HL-60/S4 treated with phorbol 12-myristate 13-acetate at 8.2 ng/mL for 4 days and 3 days (cell line): Measurements from ENCODE around the gene FAM219B.
"Not testable (repeated sequence)": the region's sequence is repeated elsewhere in the genome, so short reads cannot be mapped to it uniquely, and the experiment has no call there.

Experiments used
- in situ Hi-C: fragments of 300-500 bp; cut with MboI; formaldehyde crosslinking; loops from 2 replicates; pipeline ENCODE4 v1.15.0; 2022; ENCODE audit warnings: low sequenced_read_pairs

Gene FAM219B

GRCh38 chr15:74904190-74904805 lies 2.4 kb downstream of the FAM219B start:
- in situ Hi-C loops = no loop called here

DNA sequence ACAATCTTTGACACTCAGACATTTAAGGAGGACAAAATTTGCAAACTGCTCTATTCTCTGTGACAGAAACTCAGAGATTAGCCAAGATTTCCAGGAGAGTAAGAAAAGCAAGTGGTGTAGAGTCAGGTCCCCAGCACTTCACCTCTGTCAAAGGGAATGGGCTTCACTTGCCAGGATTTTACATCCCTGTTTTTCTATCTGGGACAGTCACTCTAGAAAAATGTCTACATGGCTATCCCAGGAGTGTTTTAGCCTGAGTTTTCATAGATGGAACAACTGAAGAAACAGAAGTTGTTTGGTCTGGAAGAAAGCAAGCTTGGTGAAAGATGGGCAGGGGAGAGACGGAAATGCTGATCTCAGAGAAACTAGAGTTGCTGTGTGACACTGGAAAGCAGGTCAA lies 3.0 kb downstream of the FAM219B start:
- in situ Hi-C loops = no loop called here

DNA sequence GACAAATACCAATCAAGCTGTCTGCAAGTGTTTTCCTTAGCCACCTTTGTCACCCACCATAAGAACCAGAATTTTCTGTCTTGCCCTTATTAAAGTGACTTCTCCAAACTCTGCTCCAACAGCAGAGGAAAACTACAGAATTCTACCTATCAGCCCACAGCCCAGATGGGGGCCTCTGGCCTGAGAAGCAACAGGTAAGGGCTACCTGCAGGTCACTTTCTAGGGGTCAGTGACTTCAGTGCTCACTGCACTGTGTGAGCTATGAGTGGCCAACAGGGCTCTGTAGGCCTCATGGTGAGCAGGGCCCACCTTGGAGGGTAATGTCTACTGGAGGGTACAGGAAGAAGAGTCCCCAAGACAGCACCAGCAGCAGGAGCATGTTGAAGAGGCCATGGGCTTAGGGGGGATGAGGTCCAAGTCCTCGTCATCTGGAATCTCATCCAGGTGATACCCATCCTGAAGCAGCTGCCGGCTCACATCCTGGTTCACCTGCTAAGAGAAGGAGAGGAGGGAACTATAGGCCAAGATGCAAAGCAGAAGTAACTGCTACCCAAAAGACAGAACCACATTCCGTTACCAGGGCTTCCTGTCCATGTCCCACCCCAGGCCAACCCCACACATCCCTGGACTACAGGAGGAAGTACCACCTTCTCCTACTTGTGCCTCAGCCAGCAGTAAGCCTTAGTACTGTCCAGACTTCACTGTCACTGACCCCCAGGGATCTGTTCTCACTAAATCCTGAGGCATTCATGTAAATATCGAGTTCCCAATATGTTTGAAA lies 4.2 kb downstream of the FAM219B start:
- in situ Hi-C loops = no loop called here

- in situ Hi-C loops = no loop called here
These were observed 5.0 kb downstream of the FAM219B start for GRCh38 chr15:74901612-74902063.

DNA sequence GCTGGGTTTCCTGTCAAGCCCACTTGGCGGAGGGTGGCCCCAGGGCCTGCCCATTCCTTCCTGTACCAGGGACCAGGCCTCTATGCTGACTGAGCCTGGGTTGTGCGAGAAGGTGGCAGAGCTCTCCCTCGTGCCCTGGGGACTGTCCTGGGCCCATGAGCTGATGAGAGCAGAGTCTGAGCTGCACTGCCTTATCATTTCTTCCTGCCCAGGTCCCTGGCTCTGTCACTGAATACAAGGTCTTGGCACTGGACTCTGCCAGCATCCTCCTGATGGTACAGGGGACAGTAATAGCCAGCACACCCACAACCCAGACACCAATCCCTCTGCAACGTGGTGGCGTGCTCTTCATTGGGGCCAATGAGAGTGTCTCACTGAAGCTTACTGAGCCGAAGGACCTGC lies 9.3 kb downstream of the FAM219B start:
- in situ Hi-C loops = no loop called here

- in situ Hi-C loops = no loop called here
These were observed 10.3 kb downstream of the FAM219B start for GRCh38 chr15:74896316-74896715.

GRCh38 chr15:74895830-74896229 lies 10.8 kb downstream of the FAM219B start:
- in situ Hi-C loops = no loop called here

DNA sequence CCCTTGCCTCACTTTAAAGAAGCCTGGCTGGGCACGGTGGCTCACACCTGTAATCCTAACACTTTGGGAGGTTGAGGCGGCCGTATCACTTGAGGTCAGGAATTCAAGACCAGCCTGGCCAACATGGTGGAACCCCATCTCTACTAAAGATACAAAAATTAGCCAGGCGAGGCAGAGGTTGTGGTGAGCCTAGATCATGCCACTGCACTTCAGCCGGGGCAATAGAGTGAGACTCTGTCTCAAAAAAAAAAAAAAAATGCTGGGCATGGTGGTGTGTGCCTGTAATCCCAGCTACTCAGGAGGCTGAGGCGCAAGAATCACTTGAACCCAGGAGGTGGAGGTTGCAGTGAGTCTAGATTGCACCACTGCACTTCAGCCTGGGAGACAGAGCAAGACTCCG lies 12.3 kb downstream of the FAM219B start:
- in situ Hi-C loops = not testable (repeated sequence)

DNA sequence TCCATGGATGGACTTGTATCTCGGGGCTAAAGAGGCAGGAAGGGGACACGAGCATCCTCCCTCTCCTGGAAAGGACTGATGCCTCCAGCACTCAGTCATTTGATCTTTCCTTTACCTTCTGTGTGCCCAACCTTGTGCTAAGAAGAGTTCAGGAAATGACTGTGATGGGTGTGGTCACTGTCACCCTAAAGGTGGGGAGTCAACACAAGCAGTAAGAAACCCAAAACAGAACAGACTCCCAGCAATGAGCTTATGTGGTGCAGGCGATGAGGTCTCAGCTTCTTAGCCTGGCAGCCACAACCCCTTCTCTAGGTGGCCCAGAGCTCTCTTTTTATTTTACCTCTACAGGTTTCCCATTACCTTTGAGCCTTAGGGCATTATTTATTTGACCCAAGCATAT lies 13.0 kb downstream of the FAM219B start:
- in situ Hi-C loops = no loop called here

GRCh38 chr15:74892931-74893330 lies 13.7 kb downstream of the FAM219B start:
- in situ Hi-C loops = no loop called here

DNA sequence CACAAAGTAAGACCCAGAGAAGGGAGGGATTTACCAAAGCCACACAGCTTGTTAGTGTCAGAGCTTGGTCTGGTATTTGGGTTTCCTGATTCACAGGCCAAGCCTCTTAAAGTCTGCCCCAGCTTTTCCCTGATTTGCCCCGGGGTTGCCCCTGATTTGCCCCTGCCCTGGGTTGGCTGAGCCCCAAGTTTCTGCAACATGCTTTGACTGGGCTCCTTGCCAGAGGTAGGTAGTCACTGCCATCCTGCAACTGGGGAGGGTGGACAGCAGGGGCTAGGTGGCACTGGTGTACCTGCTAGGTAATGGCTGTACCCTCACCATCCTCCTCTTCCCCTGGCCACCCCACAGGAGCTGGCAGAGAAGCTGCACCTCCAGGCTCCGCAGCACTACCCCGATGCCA lies 14.3 kb downstream of the FAM219B start:
- in situ Hi-C loops = no loop called here

DNA sequence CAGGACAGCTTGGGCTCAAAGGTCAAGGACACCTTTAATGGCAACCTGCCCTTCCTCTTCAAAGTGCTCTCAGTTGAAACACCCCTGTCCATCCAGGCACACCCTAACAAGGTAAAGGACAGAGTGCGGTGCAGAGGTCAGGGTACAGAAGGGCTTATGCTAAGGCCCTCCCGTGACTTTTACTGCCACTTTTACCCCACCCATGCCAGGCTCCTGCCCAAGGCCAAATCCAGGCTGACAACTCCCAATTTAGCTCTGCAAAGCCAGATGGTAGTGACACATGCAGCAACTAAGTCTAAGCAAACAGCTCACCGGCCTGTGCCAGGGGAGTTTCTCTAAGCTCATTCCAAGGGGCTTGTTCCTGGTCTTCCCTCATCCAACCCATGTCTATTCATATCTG lies 15.2 kb downstream of the FAM219B start:
- in situ Hi-C loops = no loop called here

GRCh38 chr15:74890665-74890960 lies 16.0 kb downstream of the FAM219B start:
- in situ Hi-C loops = no loop called here

DNA sequence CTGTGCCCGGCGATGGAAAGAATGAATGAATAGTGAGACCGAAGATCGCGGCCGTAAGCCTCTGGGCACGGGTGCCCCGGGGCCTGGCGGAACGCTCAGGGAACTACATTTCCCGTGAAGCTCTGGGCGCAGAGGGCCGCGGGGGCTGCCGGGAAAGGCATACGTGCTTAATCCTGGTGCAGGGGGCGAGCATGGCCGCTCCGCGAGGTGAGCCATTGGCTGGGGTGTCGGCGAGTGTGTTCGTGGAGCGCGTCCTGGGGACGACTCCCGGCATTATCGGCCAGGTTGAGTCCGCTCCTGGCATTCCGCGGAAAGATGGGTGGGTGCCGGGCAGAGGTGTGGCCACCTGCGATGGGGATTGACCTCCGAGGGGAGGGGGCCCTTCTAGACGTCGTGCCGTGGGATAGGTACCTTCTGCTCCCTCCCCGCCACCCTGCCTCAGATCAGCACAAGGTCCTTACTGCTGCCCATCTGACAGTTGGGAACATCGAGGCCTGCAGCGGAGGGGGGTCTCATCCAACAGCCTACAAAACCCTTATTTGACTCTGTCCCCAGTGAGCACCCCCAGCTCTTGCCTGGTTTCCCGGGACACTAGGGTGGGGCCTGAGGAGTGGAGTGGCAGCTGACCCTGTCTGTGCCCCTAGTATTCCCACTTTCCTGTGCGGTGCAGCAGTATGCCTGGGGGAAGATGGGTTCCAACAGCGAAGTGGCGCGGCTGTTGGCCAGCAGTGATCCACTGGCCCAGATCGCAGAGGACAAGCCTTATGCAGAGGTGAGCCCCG lies 16.6 kb downstream of the FAM219B start, which contains the start of gene MPI:
Gene MPI, plus strand, starts transcription at position 160 of the 782 bp plus-strand sequence. Its CDS starts 32 bp downstream, at position 192.
- in situ Hi-C loops = no loop called here

- in situ Hi-C loops = no loop called here
These were observed 17.2 kb downstream of the FAM219B start for GRCh38 chr15:74889390-74889882.

- in situ Hi-C loops = no loop called here
These were observed 17.9 kb downstream of the FAM219B start for GRCh38 chr15:74888716-74889115.

GRCh38 chr15:74887537-74888193 lies 19.0 kb downstream of the FAM219B start:
- in situ Hi-C loops = not testable (repeated sequence)

GRCh38 chr15:74885461-74885860 lies 21.2 kb downstream of the FAM219B start:
- in situ Hi-C loops = no loop called here

DNA sequence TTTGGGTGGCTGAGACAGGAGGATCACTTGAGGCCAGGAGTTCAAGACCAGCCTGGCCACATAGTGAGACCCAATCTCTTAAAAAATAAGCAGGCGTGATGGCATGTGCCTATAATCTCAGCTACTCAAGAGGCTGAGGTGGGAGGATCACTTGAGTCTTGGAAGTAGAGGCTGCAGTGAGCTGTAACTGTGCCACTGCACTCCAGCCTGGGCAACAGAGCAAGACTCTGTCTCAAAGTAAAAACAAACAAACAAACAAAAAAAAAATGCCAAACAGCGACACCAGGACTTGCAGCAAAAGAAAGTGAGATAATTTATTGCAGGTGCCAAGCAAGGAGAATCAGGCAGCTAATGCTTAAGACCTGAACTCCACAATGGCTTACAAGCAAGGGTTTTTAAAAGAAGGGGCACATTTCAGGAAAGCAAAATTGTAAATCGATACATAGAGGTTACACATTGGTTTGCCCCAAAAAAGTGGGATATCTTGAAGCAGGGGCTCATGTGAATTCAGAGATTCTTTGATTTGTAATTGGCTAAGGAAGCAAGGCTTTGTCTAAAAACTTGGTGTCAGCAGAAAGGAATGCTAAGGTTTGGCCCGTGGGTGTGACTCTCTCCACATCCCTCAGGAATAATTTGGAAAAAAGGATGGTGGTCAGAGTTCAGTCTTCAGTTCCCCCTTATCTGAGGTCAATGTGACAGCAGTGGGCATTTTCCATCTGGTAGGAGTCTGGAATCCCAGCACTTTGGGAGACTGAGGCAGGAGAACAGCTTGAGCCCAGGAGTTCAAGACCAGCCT lies 22.0 kb downstream of the FAM219B start:
- in situ Hi-C loops = no loop called here

DNA sequence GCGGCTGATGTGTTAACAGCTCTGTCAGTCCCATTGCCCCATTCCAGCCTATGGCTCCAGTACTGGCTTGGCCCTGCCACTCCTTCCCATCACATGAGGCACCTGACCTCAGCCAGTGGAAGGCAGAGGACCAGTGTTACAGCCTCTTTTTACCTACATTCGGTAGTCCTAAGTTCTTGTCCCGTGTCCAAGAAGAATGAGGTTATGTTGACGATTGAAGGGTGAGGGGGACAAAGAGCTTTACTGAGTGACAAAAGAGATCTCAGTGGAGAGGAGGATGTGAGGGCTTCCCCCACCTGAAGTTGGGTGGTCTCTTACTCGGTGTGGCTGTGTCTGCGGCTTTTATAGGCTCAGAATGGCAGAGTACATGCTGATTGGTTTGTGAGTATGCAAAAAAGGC lies 24.1 kb downstream of the FAM219B start:
- in situ Hi-C loops = no loop called here
